ENCODE results near the gene OGG1. TPM values are rescaled to one million over a fixed set of nuclear protein-coding genes. Genes with fewer than 3 reads are reported as not detected.
A peak's percentile ranks its signal among the peaks of the same experiment; 100 is the strongest.

OGG1 gene
- total and polyA plus RNA-seq, 9 of the 15 experiments (the other 6 are each of a cell fraction or from before 2014, with no cell fraction given): 6.6 to 33.0 (median 24.4) TPM

DNA sequence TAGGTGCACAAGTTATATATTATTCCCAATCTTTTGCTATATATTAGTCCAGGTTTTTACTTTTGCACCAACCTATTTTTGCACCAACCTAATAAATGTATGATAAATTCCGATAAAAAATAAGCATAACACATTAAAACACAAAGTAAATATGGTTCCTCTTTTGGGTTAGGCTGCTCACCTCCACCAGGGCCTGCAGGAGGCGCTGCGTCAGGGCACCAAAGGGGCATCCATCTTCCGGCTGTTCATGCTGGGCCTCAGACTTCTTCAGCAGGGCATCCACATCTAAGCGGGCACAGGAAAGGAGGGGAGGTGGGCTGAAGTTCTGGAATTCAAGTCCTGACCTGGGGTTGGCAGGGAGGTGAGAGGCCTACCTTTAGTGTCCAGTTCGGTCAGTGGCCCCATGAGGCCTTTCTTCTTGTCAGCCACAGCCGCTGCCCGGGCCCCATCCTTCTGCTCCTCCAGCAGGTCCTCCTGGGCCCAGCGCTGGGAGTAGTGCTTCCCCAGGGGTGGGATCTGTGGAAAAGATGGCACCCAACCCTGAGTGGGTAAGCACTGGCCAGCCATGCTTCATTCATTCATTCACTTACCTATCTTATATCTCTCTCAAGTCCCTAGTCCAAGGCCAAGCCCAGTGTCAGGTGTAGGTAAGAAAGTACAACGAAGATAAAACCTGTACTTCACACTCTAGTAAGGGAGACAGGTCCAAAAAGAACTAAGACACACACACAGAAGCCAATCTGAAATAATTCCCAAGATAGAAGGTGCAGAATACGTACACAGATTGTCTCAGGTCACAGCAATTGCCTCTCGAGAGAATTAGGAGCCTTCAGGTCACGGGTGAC is 37.3 kb downstream of the OGG1 start (continued):
- TF ChIP-seq FOXA3 (CRISPR knock-in tag; conservative IDR thresholded peaks at IDR 0.05 in 1 of 2, IDR thresholded peaks at IDR 0.05 in 1 of 2) (peak; percentile 41 to 91; a peak in 3 of 4 replicates), ZNF766 (CRISPR knock-in tag; conservative IDR thresholded peaks at IDR 0.05) (0 out of 2 replicates have a peak, but pooled peaks have one; percentile 11), ELF2 (CRISPR knock-in tag; IDR thresholded peaks at IDR 0.05) (peak; percentile 26; the same call in 1 of the 2 replicates), POLR2G (IDR thresholded peaks at IDR 0.05; ENCODE audit: low read depth, low read length) (peak; percentile 52; the same call in 1 of the 2 replicates), MNT (conservative IDR thresholded peaks at IDR 0.05) (no peak), ZBTB9 (CRISPR knock-in tag; IDR thresholded peaks at IDR 0.05) (no peak)
